Panc1 (cell line): Measurements from ENCODE around the gene VSTM1.

Source experiments
- TCF7L2 ChIP-seq: IDR thresholded peaks from 2 replicates; pipeline ENCODE4 v1.6.1; 2011; ENCODE audit warnings: mild to moderate bottlenecking, low read depth, low read length, inconsistent platforms
- TF ChIP-seq, protein P1 (sequence below): fragments of 450-650 bp; IDR thresholded peaks from 2 replicates; pipeline ENCODE4 v1.5.1; 2017; ENCODE audit warnings: mild to moderate bottlenecking

DNA sequence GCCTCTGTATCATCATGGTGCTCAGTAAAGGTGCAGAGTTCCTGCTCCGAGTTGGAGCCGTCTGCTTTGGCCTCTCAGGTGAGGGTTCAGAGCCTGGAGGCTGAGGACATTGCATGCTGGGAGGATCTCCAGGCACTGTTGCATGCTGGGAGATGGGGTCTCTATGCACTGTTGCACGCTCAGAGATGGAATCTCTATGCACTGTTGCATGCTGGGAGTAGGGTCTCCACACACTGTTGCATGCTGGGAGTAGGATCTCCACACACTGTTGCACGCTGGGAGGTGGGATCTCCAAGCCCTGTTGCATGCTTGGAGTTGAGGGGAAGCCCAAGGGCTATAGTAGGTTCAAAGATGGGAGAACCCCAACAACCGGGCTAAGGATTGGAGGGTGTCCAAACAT, 64.0 kb downstream of the VSTM1 start:
- TF ChIP-seq, protein P1, sequence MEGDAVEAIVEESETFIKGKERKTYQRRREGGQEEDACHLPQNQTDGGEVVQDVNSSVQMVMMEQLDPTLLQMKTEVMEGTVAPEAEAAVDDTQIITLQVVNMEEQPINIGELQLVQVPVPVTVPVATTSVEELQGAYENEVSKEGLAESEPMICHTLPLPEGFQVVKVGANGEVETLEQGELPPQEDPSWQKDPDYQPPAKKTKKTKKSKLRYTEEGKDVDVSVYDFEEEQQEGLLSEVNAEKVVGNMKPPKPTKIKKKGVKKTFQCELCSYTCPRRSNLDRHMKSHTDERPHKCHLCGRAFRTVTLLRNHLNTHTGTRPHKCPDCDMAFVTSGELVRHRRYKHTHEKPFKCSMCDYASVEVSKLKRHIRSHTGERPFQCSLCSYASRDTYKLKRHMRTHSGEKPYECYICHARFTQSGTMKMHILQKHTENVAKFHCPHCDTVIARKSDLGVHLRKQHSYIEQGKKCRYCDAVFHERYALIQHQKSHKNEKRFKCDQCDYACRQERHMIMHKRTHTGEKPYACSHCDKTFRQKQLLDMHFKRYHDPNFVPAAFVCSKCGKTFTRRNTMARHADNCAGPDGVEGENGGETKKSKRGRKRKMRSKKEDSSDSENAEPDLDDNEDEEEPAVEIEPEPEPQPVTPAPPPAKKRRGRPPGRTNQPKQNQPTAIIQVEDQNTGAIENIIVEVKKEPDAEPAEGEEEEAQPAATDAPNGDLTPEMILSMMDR, result no peak
- no peak for TF ChIP-seq TCF7L2
